ENCODE measurements around the gene DNHD1.

The DNHD1 gene

GRCh38 chr11:6615882-6616585 is 119.0 kb downstream of the DNHD1 start:
- peaks cover 17% of the 10 kb centered on the region for H3K79me2 ChIP-seq (ENCODE audit: insufficient read depth, low read length)
- H3K4me2 ChIP-seq (ENCODE audit: low read depth, low read length, poor library complexity, severe bottlenecking) = no peak overlapping the region
- H4K20me1 ChIP-seq (ENCODE audit: low read depth, low read length) = no peaks in the 10 kb centered on the region
- no peaks in the 10 kb centered on the region for H3K27me3 ChIP-seq (ENCODE audit: low read length)
- H3K27ac ChIP-seq (ENCODE audit: low read depth, low read length) = no peak overlapping the region
- no peaks in the 10 kb centered on the region for H3K9me3 ChIP-seq (ENCODE audit: insufficient read depth, low read length)
- no peak overlapping the region for H2AFZ ChIP-seq (ENCODE audit: low read depth, low read length, severe bottlenecking)
- TF ChIP-seq EZH2phosphoT487 (conservative IDR thresholded peaks at IDR 0.05; ENCODE audit: low read length) (no peak), CTCF (IDR thresholded peaks at IDR 0.05; ENCODE audit: insufficient read depth, low read length, poor library complexity, severe bottlenecking) (no peak)
- H3K9me2 ChIP-seq (replicated peaks; ENCODE audit: insufficient read depth, low read length) = no peaks in the 10 kb centered on the region
- peaks cover 11% of the 10 kb centered on the region for H3F3A ChIP-seq (ENCODE audit: insufficient read depth)
- no peak overlapping the region for H3K4me3 ChIP-seq (ENCODE audit: insufficient read depth, low read length, poor library complexity, severe bottlenecking)
- no peak overlapping the region for H3K9ac ChIP-seq (ENCODE audit: low read length)
- H3K36me3 ChIP-seq (ENCODE audit: low read length) = no peaks in the 10 kb centered on the region

- H3K27me3 ChIP-seq (ENCODE audit: low read length) = no peaks in the 10 kb centered on the region
- H3K9ac ChIP-seq (ENCODE audit: low read length) = no peak overlapping the region
- TF ChIP-seq EZH2phosphoT487 (conservative IDR thresholded peaks at IDR 0.05; ENCODE audit: low read length) = no peak
- no peaks in the 10 kb centered on the region for H3K9me3 ChIP-seq (ENCODE audit: insufficient read depth, low read length)
- H3K9me2 ChIP-seq (replicated peaks; ENCODE audit: insufficient read depth, low read length) = no peaks in the 10 kb centered on the region
- H2AFZ ChIP-seq (ENCODE audit: low read depth, low read length, severe bottlenecking) = no peak overlapping the region
- peaks cover 11% of the 10 kb centered on the region for H3F3A ChIP-seq (ENCODE audit: insufficient read depth)
- H3K27ac ChIP-seq (ENCODE audit: low read depth, low read length) = no peak overlapping the region
- H3K36me3 ChIP-seq (ENCODE audit: low read length) = no peaks in the 10 kb centered on the region
- no peak overlapping the region for H3K4me3 ChIP-seq (ENCODE audit: insufficient read depth, low read length, poor library complexity, severe bottlenecking)
- peaks cover 11% of the 10 kb centered on the region; the same call in 1 of the 2 replicates for H3K79me2 ChIP-seq (ENCODE audit: insufficient read depth, low read length)
- H4K20me1 ChIP-seq (ENCODE audit: low read depth, low read length) = no peaks in the 10 kb centered on the region
- H3K4me2 ChIP-seq (ENCODE audit: low read depth, low read length, poor library complexity, severe bottlenecking) = no peak overlapping the region
These were observed 119.6 kb downstream of the DNHD1 start for GRCh38 chr11:6616596-6617250.

- no peak overlapping the region for H2AFZ ChIP-seq (ENCODE audit: low read depth, low read length, severe bottlenecking)
- H3K9ac ChIP-seq (ENCODE audit: low read length) = no peak overlapping the region
- peaks cover 11% of the 10 kb centered on the region for H3F3A ChIP-seq (ENCODE audit: insufficient read depth)
- peak overlapping the region; percentile 84 for H3K4me2 ChIP-seq (ENCODE audit: low read depth, low read length, poor library complexity, severe bottlenecking)
- H3K9me3 ChIP-seq (ENCODE audit: insufficient read depth, low read length) = no peaks in the 10 kb centered on the region
- H3K27ac ChIP-seq (ENCODE audit: low read depth, low read length) = no peak overlapping the region
- no peak for TF ChIP-seq EZH2phosphoT487 (conservative IDR thresholded peaks at IDR 0.05; ENCODE audit: low read length)
- TF ChIP-seq CTCF (IDR thresholded peaks at IDR 0.05; ENCODE audit: insufficient read depth, low read length, poor library complexity, severe bottlenecking) = no peak
- no peaks in the 10 kb centered on the region for H3K27me3 ChIP-seq (ENCODE audit: low read length)
- H4K20me1 ChIP-seq (ENCODE audit: low read depth, low read length) = no peaks in the 10 kb centered on the region
- H3K79me2 ChIP-seq (ENCODE audit: insufficient read depth, low read length) = peaks cover 9% of the 10 kb centered on the region; the same call in 1 of the 2 replicates
- H3K36me3 ChIP-seq (ENCODE audit: low read length) = no peaks in the 10 kb centered on the region
- no peaks in the 10 kb centered on the region for H3K9me2 ChIP-seq (replicated peaks; ENCODE audit: insufficient read depth, low read length)
- no peak overlapping the region for H3K4me3 ChIP-seq (ENCODE audit: insufficient read depth, low read length, poor library complexity, severe bottlenecking)
These were observed 120.3 kb downstream of the DNHD1 start for GRCh38 chr11:6617315-6617781.

All from SU-DHL-6 (cell line).